Kidney (tissue), 14 donors: ENCODE measurements around the gene PLCH1. TPM values are rescaled to one million over a fixed set of nuclear protein-coding genes. Genes with fewer than 3 reads are reported as not detected.

Experiments used
- DNase-seq, 5 donors: peaks; one replicate each; pipeline ENCODE4 v3.0.0-alpha.2; 2013 to 2020
- FAIRE-seq: peaks from 2 replicates; lab custom pipeline; 2012; peaks lifted over from hg19 to GRCh38; lab: Jason Lieb, UNC
- H3K27ac ChIP-seq, 2 donors: one replicate each; pipeline ENCODE4 v1.7.0; 2013; ENCODE audit warnings: low read depth in 2 of 2, low read length in 2 of 2, inconsistent platforms in 1 of 2
- H3K27me3 ChIP-seq: one replicate; pipeline ENCODE4 v1.7.1; 2013; ENCODE audit warnings: low read length, inconsistent platforms; ENCODE audit not compliant: control insufficient read depth, insufficient read depth
- H3K36me3 ChIP-seq, 3 donors: one replicate each; pipeline versions ENCODE4 v1.7.0 to v1.7.1; 2013; ENCODE audit warnings: low read length in 3 of 3, control low read depth in 1 of 3, inconsistent platforms in 1 of 3; ENCODE audit not compliant: insufficient read depth in 3 of 3, control insufficient read depth in 2 of 3
- H3K4me1 ChIP-seq, 3 donors: one replicate each; pipeline versions ENCODE4 v1.7.0 to v1.7.1; 2013; ENCODE audit warnings: low read length in 3 of 3, inconsistent platforms in 1 of 3, low read depth in 1 of 3; ENCODE audit not compliant: control insufficient read depth in 2 of 3, insufficient read depth in 2 of 3
- H3K4me3 ChIP-seq, 3 donors: one replicate each; pipeline versions ENCODE4 v1.7.0 to v1.8.1; 2013; ENCODE audit warnings: low read length in 3 of 3, control low read depth in 1 of 3, inconsistent platforms in 1 of 3
- H3K9ac ChIP-seq, 3 donors: one replicate each; pipeline versions ENCODE4 v1.7.0 to v1.7.1; 2013; ENCODE audit warnings: low read length in 3 of 3, control low read depth in 1 of 3, inconsistent platforms in 1 of 3
- H3K9me3 ChIP-seq, 3 donors: one replicate each; pipeline versions ENCODE4 v1.7.0 to v1.7.1; 2013; ENCODE audit warnings: low read length in 3 of 3, control low read depth in 1 of 3, inconsistent platforms in 1 of 3; ENCODE audit not compliant: control insufficient read depth in 2 of 3, insufficient read depth in 1 of 3
- CTCF ChIP-seq: IDR thresholded peaks from 3 replicates; pipeline ENCODE4 v1.5.1; 2012; ENCODE audit warnings: mild to moderate bottlenecking, moderate library complexity, borderline replicate concordance; ENCODE audit not compliant: insufficient read depth; ENCODE audit errors: extremely low read depth
- intact Hi-C: fragments of 100-400 bp; cut with DNase I; formaldehyde crosslinking; loops from one replicate; pipeline ENCODE4 v1.11.1; 2022
- polyA plus RNA-seq: library from polyadenylated mRNA; stranded (reverse); fragments of 350-450 nt; fragmentation: Illumina TruSeq; extraction: RNeasy Lipid Tissue Mini Kit (QIAGEN cat#74804); gene quantifications from one replicate; pipeline ENCODE4 v1.2.3, GENCODE V29; 2014; ENCODE audit warnings: low read depth, low replicate concordance; ENCODE audit not compliant: insufficient read depth
- total RNA-seq: library from RNA; stranded (reverse); fragmentation: NEBNext Ultra II Directional; extraction: Animal tissue kit (Norgen Biotek cat#: 25700); gene quantifications from one replicate; pipeline ENCODE4 v1.2.1, GENCODE V29; 2021
- donor health status: control.
- donor health status: control.
- donor health status: control.
- donor health status: control.
- donor health status: control.
- donor health status: DM: yes; HTN: yes; CAD: no.
- donor health status: Normal renal cell carcinoma (clear cell type).

The PLCH1 gene
- total and polyA plus RNA-seq, 2 donors from 2014 or later, result 1.6 to 9.6 TPM

- no peaks in the 10 kb centered on the region for H3K4me1 ChIP-seq
- no peak overlapping the region for H3K9ac ChIP-seq
- no peak for TF ChIP-seq CTCF
- H3K27me3 ChIP-seq, result no peaks in the 10 kb centered on the region
- FAIRE-seq, result no peak
- H3K27ac ChIP-seq, result no peak overlapping the region
- H3K9me3 ChIP-seq, result no peaks in the 10 kb centered on the region
- DNase-seq, result no peak
- intact Hi-C loops, result no loop called here
- H3K36me3 ChIP-seq, result no peaks in the 10 kb centered on the region
- H3K4me3 ChIP-seq, result no peak overlapping the region
These were observed 17.0 kb downstream of the PLCH1 start for GRCh38 chr3:155727836-155728235.

- H3K4me3 ChIP-seq, result no peak overlapping the region
- H3K9me3 ChIP-seq, result no peaks in the 10 kb centered on the region
- no peak overlapping the region for H3K27ac ChIP-seq
- DNase-seq, result no peak
- no peak for TF ChIP-seq CTCF
- FAIRE-seq, result no peak
- no peak overlapping the region for H3K9ac ChIP-seq
- intact Hi-C loops, result loop anchor here (10.0 kb wide), 1 partner anchor 360 kb away; no protein-coding TSS in a partner anchor
- no peaks in the 10 kb centered on the region for H3K36me3 ChIP-seq
- H3K27me3 ChIP-seq, result no peaks in the 10 kb centered on the region
- no peaks in the 10 kb centered on the region for H3K4me1 ChIP-seq
These were observed 30.6 kb downstream of the PLCH1 start for GRCh38 chr3:155714295-155714718.

GRCh38 chr3:155712008-155712407, 32.9 kb downstream of the PLCH1 start:
- H3K27ac ChIP-seq, result no peak overlapping the region
- H3K27me3 ChIP-seq, result no peaks in the 10 kb centered on the region
- TF ChIP-seq CTCF, result no peak
- no peaks in the 10 kb centered on the region for H3K36me3 ChIP-seq
- DNase-seq (no peak), FAIRE-seq (no peak)
- intact Hi-C loops, result loop anchor here (10.0 kb wide), 1 partner anchor 357 kb away; no protein-coding TSS in a partner anchor
- H3K9me3 ChIP-seq, result no peaks in the 10 kb centered on the region
- no peak overlapping the region for H3K4me3 ChIP-seq
- H3K9ac ChIP-seq, result no peak overlapping the region
- H3K4me1 ChIP-seq, result no peaks in the 10 kb centered on the region
